ENCODE data around the gene ATXN7.

GRCh38 chr3:64028754-64029153, 165.1 kb downstream of the ATXN7 start:
- TF ChIP-seq BMI1 (IDR thresholded peaks at IDR 0.05; ENCODE audit: borderline replicate concordance) (no peak), POLR2A (IDR thresholded peaks at IDR 0.05; ENCODE audit: low read depth, low read length) (no peak), CTCF (IDR thresholded peaks at IDR 0.05 in 2 of 3, conservative IDR thresholded peaks at IDR 0.05 in 1 of 3; ENCODE audit: control insufficient read depth in 2 of 3, extremely low read depth in 1 of 3, insufficient read depth in 1 of 3, low read depth in 3 of 3, low read length in 3 of 3) (no peak), SUZ12 (IDR thresholded peaks at IDR 0.05; ENCODE audit: unreplicated experiment) (no peak), TCF12 (IDR thresholded peaks at IDR 0.05; ENCODE audit: low read depth, low read length) (no peak), MXI1 (IDR thresholded peaks at IDR 0.05; ENCODE audit: low read depth, low read length) (no peak), MAX (IDR thresholded peaks at IDR 0.05; ENCODE audit: low read depth, low read length) (no peak), CHD2 (IDR thresholded peaks at IDR 0.05; ENCODE audit: borderline replicate concordance, low read depth, low read length) (no peak), SIX5 (IDR thresholded peaks at IDR 0.05; ENCODE audit: low read depth, low read length, severe bottlenecking) (no peak)

Data from GM12878 (cell line).